ENCODE results near the gene NXPE3.
"Not testable (repeated sequence)": the region's sequence is repeated elsewhere in the genome, so short reads cannot be mapped to it uniquely, and the experiment has no call there.

- TF ChIP-seq CTCF, POLR2A (IDR thresholded peaks at IDR 0.05): not testable (repeated sequence)
Measured at GRCh38 chr3:101777745-101778281, 1.2 kb upstream of the NXPE3 start.

All from sigmoid colon (tissue), 3 donors.